ENCODE data around the gene CHRNA4. TPM values are rescaled to one million over a fixed set of nuclear protein-coding genes. Genes with fewer than 3 reads are reported as not detected.

CHRNA4 gene
- total RNA-seq, 1 donor from 2014 or later = not detected

DNA sequence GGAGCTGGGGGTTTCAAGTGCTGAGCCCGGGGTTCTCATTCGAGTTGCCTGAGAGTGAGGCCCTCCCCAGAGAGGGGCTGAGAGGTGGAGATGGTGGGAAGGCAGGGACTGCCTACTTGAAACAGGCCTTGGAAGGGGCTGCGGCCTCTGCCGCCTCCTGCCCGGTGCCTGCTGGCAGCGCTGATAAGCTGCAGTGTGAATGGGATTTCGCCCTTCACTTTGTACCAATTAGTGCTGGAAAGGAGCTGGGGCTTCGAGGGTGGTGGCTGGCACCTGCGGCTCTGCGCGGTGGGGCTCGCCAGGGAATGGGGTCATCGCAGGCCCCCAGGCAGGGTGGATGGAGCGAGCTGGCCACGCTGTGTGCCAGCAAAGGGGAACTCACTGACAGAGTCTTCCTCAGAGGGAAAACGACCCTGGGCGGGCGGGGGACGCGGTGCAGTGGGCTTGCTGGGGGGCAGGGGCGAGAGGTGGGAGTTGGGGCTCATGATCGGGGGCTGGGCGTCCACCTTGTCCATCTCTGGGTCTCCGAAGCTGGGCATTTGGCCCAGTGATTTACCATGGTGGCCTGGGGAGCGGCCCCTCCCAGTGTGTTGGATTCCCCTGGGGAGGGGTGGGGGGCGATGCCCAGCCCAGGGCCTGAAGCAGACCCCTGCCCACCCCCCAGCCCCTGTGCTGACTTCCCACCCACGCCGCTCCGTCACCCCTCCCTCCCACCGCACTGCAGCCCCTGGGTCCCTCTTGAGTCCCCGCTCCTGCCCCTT lies 45.2 kb downstream of the CHRNA4 start:
- ChIA-PET POLR2A (no interaction called here), CTCF (no interaction called here)
- TF ChIP-seq, protein P1, sequence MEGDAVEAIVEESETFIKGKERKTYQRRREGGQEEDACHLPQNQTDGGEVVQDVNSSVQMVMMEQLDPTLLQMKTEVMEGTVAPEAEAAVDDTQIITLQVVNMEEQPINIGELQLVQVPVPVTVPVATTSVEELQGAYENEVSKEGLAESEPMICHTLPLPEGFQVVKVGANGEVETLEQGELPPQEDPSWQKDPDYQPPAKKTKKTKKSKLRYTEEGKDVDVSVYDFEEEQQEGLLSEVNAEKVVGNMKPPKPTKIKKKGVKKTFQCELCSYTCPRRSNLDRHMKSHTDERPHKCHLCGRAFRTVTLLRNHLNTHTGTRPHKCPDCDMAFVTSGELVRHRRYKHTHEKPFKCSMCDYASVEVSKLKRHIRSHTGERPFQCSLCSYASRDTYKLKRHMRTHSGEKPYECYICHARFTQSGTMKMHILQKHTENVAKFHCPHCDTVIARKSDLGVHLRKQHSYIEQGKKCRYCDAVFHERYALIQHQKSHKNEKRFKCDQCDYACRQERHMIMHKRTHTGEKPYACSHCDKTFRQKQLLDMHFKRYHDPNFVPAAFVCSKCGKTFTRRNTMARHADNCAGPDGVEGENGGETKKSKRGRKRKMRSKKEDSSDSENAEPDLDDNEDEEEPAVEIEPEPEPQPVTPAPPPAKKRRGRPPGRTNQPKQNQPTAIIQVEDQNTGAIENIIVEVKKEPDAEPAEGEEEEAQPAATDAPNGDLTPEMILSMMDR (IDR thresholded peaks at IDR 0.05) = no peak
- ATAC-seq (ENCODE audit: low read depth) (no peak), DNase-seq (no peak)
- H3K27ac Mint-ChIP-seq = no peak overlapping the region
- H3K27me3 Mint-ChIP-seq = peaks cover 1% of the 10 kb centered on the region
- intact Hi-C loops (cut with micrococcal nuclease) = no loop called here
- no peaks in the 10 kb centered on the region for H3K9me3 Mint-ChIP-seq
- no peak overlapping the region for H3K4me3 Mint-ChIP-seq
- H3K4me1 Mint-ChIP-seq = no peaks in the 10 kb centered on the region
- no peaks in the 10 kb centered on the region for H3K36me3 Mint-ChIP-seq (ENCODE audit: low read depth)

DNA sequence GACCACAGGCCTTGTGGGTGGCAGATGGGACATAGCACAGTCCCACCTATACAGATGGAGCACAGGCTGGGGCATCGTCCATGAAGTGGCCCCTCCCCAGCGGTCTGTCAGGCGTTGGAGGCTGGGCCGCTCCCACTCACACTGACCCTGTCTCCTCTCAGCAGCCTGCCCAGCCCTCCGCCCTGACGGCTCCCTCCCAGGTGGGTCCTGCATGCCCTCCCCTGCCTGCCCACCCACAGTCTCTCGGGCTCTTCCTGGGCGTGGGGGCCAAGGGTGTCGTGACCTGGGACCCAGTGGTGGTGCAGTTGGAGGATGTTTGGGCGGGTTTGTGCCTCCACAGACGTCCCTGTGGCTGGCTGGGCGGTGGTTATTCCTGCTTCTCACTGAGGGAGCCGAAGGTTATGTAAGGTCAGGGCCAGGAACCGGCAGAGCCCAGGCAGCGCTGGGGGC lies 45.9 kb downstream of the CHRNA4 start:
- no peak for ATAC-seq (ENCODE audit: low read depth)
- no peak for DNase-seq
- CTCF ChIA-PET = no interaction called here
- TF ChIP-seq, protein P1 (IDR thresholded peaks at IDR 0.05) = no peak
- Mint-ChIP-seq H3K27ac (no peak overlapping the region), H3K9me3 (no peaks in the 10 kb centered on the region), H3K4me3 (no peak overlapping the region), H3K27me3 (peaks cover 3% of the 10 kb centered on the region), H3K4me1 (no peaks in the 10 kb centered on the region), H3K36me3 (ENCODE audit: low read depth) (no peaks in the 10 kb centered on the region)
- POLR2A ChIA-PET = no interaction called here
- intact Hi-C loops (cut with micrococcal nuclease) = no loop called here

DNA sequence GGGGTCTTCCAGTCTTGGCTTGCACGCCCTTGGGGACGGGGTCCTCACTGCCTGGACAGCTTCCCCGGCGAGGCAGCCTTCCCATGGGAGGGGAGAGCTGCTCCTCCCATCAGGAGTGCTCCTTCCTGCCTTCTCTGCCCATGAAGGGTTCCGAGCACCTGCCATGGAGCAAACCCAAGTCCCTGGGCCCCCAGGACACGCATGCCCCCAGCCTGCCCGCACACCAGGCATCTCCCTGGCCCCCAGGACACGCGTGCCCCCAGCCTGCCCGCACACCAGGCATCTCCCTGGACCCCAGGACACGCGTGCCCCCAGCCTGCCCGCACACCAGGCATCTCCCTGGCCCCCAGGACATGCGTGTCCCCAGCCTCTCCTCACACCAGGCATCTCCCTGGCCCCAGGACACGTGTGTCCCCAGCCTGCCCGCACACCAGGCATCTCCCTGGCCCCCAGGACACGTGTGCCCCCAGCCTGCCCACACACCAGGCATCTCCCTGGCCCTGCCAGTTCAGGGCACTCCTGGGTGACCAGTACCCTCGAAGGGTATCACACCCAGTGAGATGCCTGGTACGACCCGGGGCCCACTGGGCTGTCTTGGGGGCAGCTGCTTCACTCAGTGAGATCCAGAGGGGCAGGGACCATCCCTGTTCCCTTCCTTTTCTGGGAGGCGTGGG lies 46.4 kb downstream of the CHRNA4 start:
- intact Hi-C loops (cut with micrococcal nuclease) = loop anchor here (5.0 kb wide), 1 partner anchor 658 kb away; no protein-coding TSS in a partner anchor
- no peak for DNase-seq
- Mint-ChIP-seq H3K9me3 (no peaks in the 10 kb centered on the region), H3K36me3 (ENCODE audit: low read depth) (no peaks in the 10 kb centered on the region), H3K27ac (no peak overlapping the region), H3K4me1 (no peaks in the 10 kb centered on the region), H3K27me3 (peaks cover 2% of the 10 kb centered on the region), H3K4me3 (no peak overlapping the region)
- TF ChIP-seq, protein P1 (IDR thresholded peaks at IDR 0.05) = no peak
- CTCF ChIA-PET = no interaction called here
- no peak for ATAC-seq (ENCODE audit: low read depth)
- POLR2A ChIA-PET = no interaction called here

DNA sequence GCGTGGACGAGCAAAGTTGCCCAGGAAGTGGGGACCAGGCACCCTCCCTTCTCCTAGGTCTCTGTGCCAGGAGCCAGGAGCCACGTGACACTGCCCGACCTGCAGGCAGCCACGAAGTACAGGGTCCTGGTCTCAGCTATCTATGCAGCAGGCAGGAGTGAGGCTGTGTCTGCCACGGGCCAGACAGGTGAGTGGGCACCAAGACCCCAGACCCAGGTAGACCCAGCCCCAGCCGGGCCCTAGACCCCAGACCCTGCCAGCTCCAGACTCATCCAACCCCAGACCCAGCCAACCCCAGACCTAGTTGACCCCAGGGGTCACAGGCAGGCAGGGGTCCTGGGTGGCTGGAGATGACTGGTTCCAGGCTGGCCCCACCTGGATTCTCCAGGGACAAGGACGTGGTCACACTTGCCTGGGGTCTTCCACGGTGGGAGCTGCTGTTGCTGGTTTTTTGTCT lies 47.1 kb downstream of the CHRNA4 start:
- Mint-ChIP-seq H3K36me3 (ENCODE audit: low read depth) (no peaks in the 10 kb centered on the region), H3K27ac (no peak overlapping the region), H3K4me1 (no peaks in the 10 kb centered on the region), H3K9me3 (no peaks in the 10 kb centered on the region), H3K4me3 (no peak overlapping the region), H3K27me3 (peaks cover 2% of the 10 kb centered on the region)
- ATAC-seq (ENCODE audit: low read depth) (no peak), DNase-seq (no peak)
- ChIA-PET POLR2A (no interaction called here), CTCF (no interaction called here)
- intact Hi-C loops (cut with micrococcal nuclease) = loop anchor here (5.0 kb wide), 1 partner anchor 658 kb away; no protein-coding TSS in a partner anchor
- TF ChIP-seq, protein P1 (IDR thresholded peaks at IDR 0.05) = no peak

DNA sequence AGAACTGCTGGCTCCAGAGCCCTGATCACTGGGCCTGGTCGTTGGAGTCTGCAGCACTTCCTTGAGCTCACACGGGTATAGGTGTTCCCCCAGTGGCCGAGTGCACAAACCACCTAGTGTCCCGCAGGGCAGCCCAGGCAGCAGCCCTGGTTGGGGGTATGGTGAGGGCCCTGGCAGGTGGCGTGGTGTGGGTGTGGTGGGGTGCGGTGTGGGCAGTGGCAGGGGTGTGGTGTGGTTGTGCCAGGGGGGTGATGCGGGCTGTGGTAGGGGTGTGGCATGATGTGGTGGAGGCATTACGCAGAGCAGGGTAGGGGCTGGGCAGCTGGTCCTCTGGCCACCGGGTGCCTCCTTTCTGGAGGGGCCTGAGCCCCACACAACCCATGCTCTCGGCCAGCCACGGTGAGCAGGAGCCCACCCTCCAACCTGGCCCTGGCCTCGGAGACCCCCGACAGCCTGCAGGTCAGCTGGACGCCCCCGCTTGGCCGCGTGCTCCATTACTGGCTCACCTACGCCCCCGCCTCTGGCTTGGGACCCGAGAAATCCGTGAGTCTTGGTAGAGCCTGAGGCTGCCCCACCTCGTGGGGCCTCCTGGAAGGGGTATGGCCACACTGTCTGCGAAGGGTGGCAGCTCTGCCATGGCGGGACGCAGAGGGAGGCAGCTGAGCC lies 47.7 kb downstream of the CHRNA4 start:
- CTCF ChIA-PET = no interaction called here
- ATAC-seq (ENCODE audit: low read depth) = no peak
- Mint-ChIP-seq H3K36me3 (ENCODE audit: low read depth) (no peaks in the 10 kb centered on the region), H3K4me1 (no peaks in the 10 kb centered on the region), H3K27me3 (peaks cover 2% of the 10 kb centered on the region), H3K4me3 (no peak overlapping the region), H3K27ac (no peak overlapping the region), H3K9me3 (no peaks in the 10 kb centered on the region)
- TF ChIP-seq, protein P1 (IDR thresholded peaks at IDR 0.05) = no peak
- DNase-seq = no peak
- intact Hi-C loops (cut with micrococcal nuclease) = loop anchor here (5.0 kb wide), 1 partner anchor 659 kb away; no protein-coding TSS in a partner anchor
- POLR2A ChIA-PET = no interaction called here

Measured in activated B cell treated with CpG ODN at 0.5 μM for 24 hours (primary cell).